ENCODE measurements around the gene PRUNE1.

Gene PRUNE1

GRCh38 chr1:151011154-151011850 is 3.1 kb downstream of the PRUNE1 start:
- no peak for DNase-seq (ENCODE audit: extremely low spot score)
- POLR2A ChIA-PET, result no interaction called here
- CTCF ChIA-PET, result no interaction called here
- TF ChIP-seq L3MBTL2 (conservative IDR thresholded peaks at IDR 0.05), result no peak

GRCh38 chr1:151012684-151013471 is 4.6 kb downstream of the PRUNE1 start:
- TF ChIP-seq SUZ12 (IDR thresholded peaks at IDR 0.05), result no peak
- no peak for TF ChIP-seq NFRKB (IDR thresholded peaks at IDR 0.05)
- TF ChIP-seq ZNF384 (IDR thresholded peaks at IDR 0.05), result no peak
- TF ChIP-seq SP1 (IDR thresholded peaks at IDR 0.05), result no peak
- TF ChIP-seq ARNT (IDR thresholded peaks at IDR 0.05), result no peak
- TF ChIP-seq FOXK2 (IDR thresholded peaks at IDR 0.05), result no peak
- no peak for TF ChIP-seq HDGF (IDR thresholded peaks at IDR 0.05; ENCODE audit: borderline replicate concordance)
- no peak for TF ChIP-seq L3MBTL2 (conservative IDR thresholded peaks at IDR 0.05)
- TF ChIP-seq BHLHE40 (IDR thresholded peaks at IDR 0.05; ENCODE audit: borderline replicate concordance), result no peak
- no peak for TF ChIP-seq FOXA1 (IDR thresholded peaks at IDR 0.05)
- no peak for TF ChIP-seq ELF4 (IDR thresholded peaks at IDR 0.05)
- TF ChIP-seq FOXM1 (IDR thresholded peaks at IDR 0.05; ENCODE audit: borderline replicate concordance), result no peak
- no peak for DNase-seq (ENCODE audit: extremely low spot score)
- CTCF ChIA-PET, result no interaction called here
- POLR2A ChIA-PET, result no interaction called here

- no peak for DNase-seq (ENCODE audit: extremely low spot score)
- TF ChIP-seq ZNF384 (IDR thresholded peaks at IDR 0.05) (no peak), TARDBP (IDR thresholded peaks at IDR 0.05) (no peak), ARNT (IDR thresholded peaks at IDR 0.05) (no peak), HDGF (IDR thresholded peaks at IDR 0.05; ENCODE audit: borderline replicate concordance) (no peak), FOXM1 (IDR thresholded peaks at IDR 0.05; ENCODE audit: borderline replicate concordance) (no peak), FOXK2 (IDR thresholded peaks at IDR 0.05) (no peak), NFRKB (IDR thresholded peaks at IDR 0.05) (no peak), SP1 (IDR thresholded peaks at IDR 0.05) (no peak), BHLHE40 (IDR thresholded peaks at IDR 0.05; ENCODE audit: borderline replicate concordance) (no peak), CTBP1 (IDR thresholded peaks at IDR 0.05; ENCODE audit: borderline replicate concordance) (no peak), LEF1 (IDR thresholded peaks at IDR 0.05; ENCODE audit: borderline replicate concordance) (no peak), PKNOX1 (IDR thresholded peaks at IDR 0.05) (no peak), SUZ12 (IDR thresholded peaks at IDR 0.05) (no peak), ELF4 (IDR thresholded peaks at IDR 0.05) (no peak)
- ChIA-PET POLR2A (no interaction called here), CTCF (no interaction called here)
Observed at GRCh38 chr1:151013518-151013917, 5.3 kb downstream of the PRUNE1 start.

- CTCF ChIA-PET, result interaction anchor here (0.6 to 1.3 kb wide), 10 partner anchors 14 to 92 kb away, joined by 3 to 6 read pairs (median 3); no protein-coding TSS in a partner anchor
- POLR2A ChIA-PET, result interaction anchor here (0.6 to 0.8 kb wide), 2 partner anchors 10 to 257 kb away, joined by 3 read pairs; partner anchors contain the start of gene ZNF687
Observed at GRCh38 chr1:151024540-151025146, 16.4 kb downstream of the PRUNE1 start.

GRCh38 chr1:151026460-151026859 is 18.2 kb downstream of the PRUNE1 start:
- DNase-seq (ENCODE audit: extremely low spot score), result no peak
- ChIA-PET CTCF (interaction anchor here (1.0 kb wide), 1 partner anchor 50 kb away, joined by 3 read pairs; no protein-coding TSS in a partner anchor), POLR2A (no interaction called here)
- TF ChIP-seq ELF4 (IDR thresholded peaks at IDR 0.05) (no peak), FOXA1 (IDR thresholded peaks at IDR 0.05) (no peak)

More at GRCh38 chr1:151024540-151025146, 16.4 kb downstream of the PRUNE1 start:
- peak; percentile 84 for DNase-seq (ENCODE audit: extremely low spot score)
- TF ChIP-seq L3MBTL2 (conservative IDR thresholded peaks at IDR 0.05) (no peak), NFRKB (IDR thresholded peaks at IDR 0.05) (no peak), ZNF384 (IDR thresholded peaks at IDR 0.05) (no peak), FOXA1 (IDR thresholded peaks at IDR 0.05) (no peak), FOXM1 (IDR thresholded peaks at IDR 0.05; ENCODE audit: borderline replicate concordance) (no peak), SUZ12 (IDR thresholded peaks at IDR 0.05) (no peak)

GRCh38 chr1:151032164-151032563 is 23.9 kb downstream of the PRUNE1 start:
- ChIA-PET CTCF (no interaction called here), POLR2A (interaction anchor here (0.9 to 1.3 kb wide), 2 partner anchors 16 to 39 kb away, joined by 3 to 6 read pairs; partner anchors contain the start of genes C1orf56 and GABPB2)
- DNase-seq (ENCODE audit: extremely low spot score), result no peak
- no peak for TF ChIP-seq SP1 (IDR thresholded peaks at IDR 0.05)
- no peak for TF ChIP-seq ARNT (IDR thresholded peaks at IDR 0.05)
- no peak for TF ChIP-seq FOXA1 (IDR thresholded peaks at IDR 0.05)
- TF ChIP-seq LEF1 (IDR thresholded peaks at IDR 0.05; ENCODE audit: borderline replicate concordance), result no peak
- no peak for TF ChIP-seq CTBP1 (IDR thresholded peaks at IDR 0.05; ENCODE audit: borderline replicate concordance)

GRCh38 chr1:151035167-151035566 is 26.9 kb downstream of the PRUNE1 start:
- TF ChIP-seq ZNF384 (IDR thresholded peaks at IDR 0.05), result no peak
- no peak for TF ChIP-seq BHLHE40 (IDR thresholded peaks at IDR 0.05; ENCODE audit: borderline replicate concordance)
- no peak for TF ChIP-seq PKNOX1 (IDR thresholded peaks at IDR 0.05)
- TF ChIP-seq SUZ12 (IDR thresholded peaks at IDR 0.05), result no peak
- TF ChIP-seq ARNT (IDR thresholded peaks at IDR 0.05), result no peak
- no peak for TF ChIP-seq TARDBP (IDR thresholded peaks at IDR 0.05)
- TF ChIP-seq NFRKB (IDR thresholded peaks at IDR 0.05), result no peak
- no peak for TF ChIP-seq SP1 (IDR thresholded peaks at IDR 0.05)
- no peak for TF ChIP-seq ELF4 (IDR thresholded peaks at IDR 0.05)
- no peak for TF ChIP-seq CTBP1 (IDR thresholded peaks at IDR 0.05; ENCODE audit: borderline replicate concordance)
- TF ChIP-seq LEF1 (IDR thresholded peaks at IDR 0.05; ENCODE audit: borderline replicate concordance), result no peak
- TF ChIP-seq HDGF (IDR thresholded peaks at IDR 0.05; ENCODE audit: borderline replicate concordance), result no peak
- no peak for TF ChIP-seq FOXK2 (IDR thresholded peaks at IDR 0.05)
- TF ChIP-seq FOXA1 (IDR thresholded peaks at IDR 0.05), result no peak
- TF ChIP-seq FOXM1 (IDR thresholded peaks at IDR 0.05; ENCODE audit: borderline replicate concordance), result no peak
- ChIA-PET POLR2A (no interaction called here), CTCF (interaction anchor here (0.6 to 1.7 kb wide), 3 partner anchors 11 to 951 kb away, joined by 3 to 4 read pairs (median 3); no protein-coding TSS in a partner anchor)
- DNase-seq (ENCODE audit: extremely low spot score), result no peak
